ENCODE measurements around the gene APC2.

The APC2 gene

GRCh38 chr19:1453525-1454364 is 3.8 kb downstream of the APC2 start:
- no peak for TF ChIP-seq CTCF (IDR thresholded peaks at IDR 0.05; ENCODE audit: control insufficient read depth, insufficient read depth, low read depth, low read length, missing control alignments)
- no peak for DNase-seq (ENCODE audit: low read depth)
- no peak overlapping the region for H3K4me3 ChIP-seq (ENCODE audit: control insufficient read depth, low read depth, low read length)

GRCh38 chr19:1455002-1455335 is 5.0 kb downstream of the APC2 start:
- H3K4me3 ChIP-seq (ENCODE audit: control insufficient read depth, low read depth, low read length) = no peak overlapping the region
- no peak for TF ChIP-seq CTCF (IDR thresholded peaks at IDR 0.05; ENCODE audit: control insufficient read depth, insufficient read depth, low read depth, low read length, missing control alignments)
- no peak for DNase-seq (ENCODE audit: low read depth)

- TF ChIP-seq CTCF (IDR thresholded peaks at IDR 0.05; ENCODE audit: control insufficient read depth, insufficient read depth, low read depth, low read length, missing control alignments) = no peak
- no peak overlapping the region for H3K4me3 ChIP-seq (ENCODE audit: control insufficient read depth, low read depth, low read length)
- no peak for DNase-seq (ENCODE audit: low read depth)
Observed at GRCh38 chr19:1455336-1456120, 5.6 kb downstream of the APC2 start.

- TF ChIP-seq CTCF (IDR thresholded peaks at IDR 0.05; ENCODE audit: control insufficient read depth, insufficient read depth, low read depth, low read length, missing control alignments) = no peak
- no peak overlapping the region for H3K4me3 ChIP-seq (ENCODE audit: control insufficient read depth, low read depth, low read length)
- no peak for DNase-seq (ENCODE audit: low read depth)
Observed at GRCh38 chr19:1456121-1456900, 6.4 kb downstream of the APC2 start.

GRCh38 chr19:1457031-1457739 is 7.3 kb downstream of the APC2 start:
- TF ChIP-seq CTCF (IDR thresholded peaks at IDR 0.05; ENCODE audit: control insufficient read depth, insufficient read depth, low read depth, low read length, missing control alignments) = peak; percentile 13

GRCh38 chr19:1457892-1458291 is 8.0 kb downstream of the APC2 start:
- no peak for DNase-seq (ENCODE audit: low read depth)
- no peak overlapping the region for H3K4me3 ChIP-seq (ENCODE audit: control insufficient read depth, low read depth, low read length)
- TF ChIP-seq CTCF (IDR thresholded peaks at IDR 0.05; ENCODE audit: control insufficient read depth, insufficient read depth, low read depth, low read length, missing control alignments) = no peak

More at GRCh38 chr19:1457031-1457739, 7.3 kb downstream of the APC2 start:
- no peak for DNase-seq (ENCODE audit: low read depth)
- no peak overlapping the region for H3K4me3 ChIP-seq (ENCODE audit: control insufficient read depth, low read depth, low read length)
